Hippocampal formation (tissue), 2 donors: ENCODE results near the gene MUC2.
"Not testable (repeated sequence)": the region's sequence is repeated elsewhere in the genome, so short reads cannot be mapped to it uniquely, and the experiment has no call there.

Source experiments
- DNase-seq, 2 donors: peaks; one replicate each; lab custom pipeline; 2025; lab: John Stamatoyannopoulos, UW

The MUC2 gene

DNA sequence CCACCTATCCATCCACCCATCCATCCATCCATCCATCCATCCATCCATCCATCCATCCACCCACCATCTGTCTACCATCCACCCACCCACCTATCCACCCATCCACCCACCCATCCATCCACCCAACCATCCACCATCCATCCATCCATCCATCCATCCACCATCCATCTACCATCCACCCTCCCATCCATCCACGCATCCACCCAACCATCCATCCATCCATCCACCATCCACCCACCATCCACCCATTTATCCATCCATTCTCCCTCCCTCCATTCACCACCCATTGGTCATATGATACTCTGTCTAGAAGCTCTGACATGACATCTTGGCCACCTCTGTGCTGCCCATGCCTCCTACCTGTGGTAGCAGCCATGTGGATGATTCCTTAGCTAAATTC lies 31.7 kb downstream of the MUC2 start:
- DNase-seq, result no peak

- no peak for DNase-seq
Observed at GRCh38 chr11:1107316-1108245, 32.9 kb downstream of the MUC2 start.

GRCh38 chr11:1108246-1108900 lies 33.7 kb downstream of the MUC2 start:
- DNase-seq, result no peak

DNA sequence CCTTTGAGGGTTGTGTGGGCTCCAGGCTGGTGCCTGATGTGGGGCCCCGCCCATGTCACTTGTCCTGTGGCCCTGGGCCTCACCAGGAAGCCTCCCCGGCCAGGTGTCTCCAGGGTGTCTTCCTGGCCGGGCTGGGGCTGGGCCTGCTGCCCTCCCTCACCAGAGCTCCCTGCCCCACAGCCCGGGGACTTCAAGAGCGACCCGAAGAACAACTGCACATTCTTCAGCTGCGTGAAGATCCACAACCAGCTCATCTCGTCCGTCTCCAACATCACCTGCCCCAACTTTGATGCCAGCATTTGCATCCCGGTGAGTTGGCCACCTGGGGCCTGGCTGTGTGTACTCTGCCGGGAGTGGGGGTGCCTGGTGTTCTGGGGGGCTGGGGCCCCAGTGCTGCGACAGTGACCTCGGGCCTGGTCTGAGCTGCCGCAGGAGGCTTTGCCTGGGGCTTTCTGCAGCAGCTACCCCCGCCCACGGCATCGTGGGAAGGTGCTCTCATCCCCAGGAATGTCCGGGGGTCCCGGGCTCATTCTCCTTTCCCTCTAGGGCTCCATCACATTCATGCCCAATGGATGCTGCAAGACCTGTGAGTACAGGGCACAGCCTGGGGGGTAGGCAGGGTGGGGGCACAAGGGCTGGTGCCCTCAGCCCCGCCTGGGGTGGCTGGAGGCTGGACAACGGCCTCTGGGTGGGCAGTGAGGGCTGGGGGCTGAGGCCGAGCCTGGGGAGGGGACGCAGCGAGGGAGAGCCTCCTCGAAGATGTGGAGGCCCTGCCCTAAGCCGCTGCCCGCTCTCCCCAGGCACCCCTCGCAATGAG lies 34.6 kb downstream of the MUC2 start:
- no peak for DNase-seq

GRCh38 chr11:1109918-1110705 lies 35.4 kb downstream of the MUC2 start:
- DNase-seq, result no peak

- DNase-seq, result no peak
Observed at GRCh38 chr11:1111545-1112212, 37.0 kb downstream of the MUC2 start.

- no peak for DNase-seq
Observed at GRCh38 chr11:1112351-1113191, 37.9 kb downstream of the MUC2 start.

GRCh38 chr11:1113405-1114201 lies 38.9 kb downstream of the MUC2 start:
- no peak for DNase-seq

GRCh38 chr11:1115292-1115691 lies 40.6 kb downstream of the MUC2 start:
- not testable (repeated sequence) for DNase-seq

- no peak for DNase-seq
Observed at GRCh38 chr11:1116104-1116503, 41.4 kb downstream of the MUC2 start.

DNA sequence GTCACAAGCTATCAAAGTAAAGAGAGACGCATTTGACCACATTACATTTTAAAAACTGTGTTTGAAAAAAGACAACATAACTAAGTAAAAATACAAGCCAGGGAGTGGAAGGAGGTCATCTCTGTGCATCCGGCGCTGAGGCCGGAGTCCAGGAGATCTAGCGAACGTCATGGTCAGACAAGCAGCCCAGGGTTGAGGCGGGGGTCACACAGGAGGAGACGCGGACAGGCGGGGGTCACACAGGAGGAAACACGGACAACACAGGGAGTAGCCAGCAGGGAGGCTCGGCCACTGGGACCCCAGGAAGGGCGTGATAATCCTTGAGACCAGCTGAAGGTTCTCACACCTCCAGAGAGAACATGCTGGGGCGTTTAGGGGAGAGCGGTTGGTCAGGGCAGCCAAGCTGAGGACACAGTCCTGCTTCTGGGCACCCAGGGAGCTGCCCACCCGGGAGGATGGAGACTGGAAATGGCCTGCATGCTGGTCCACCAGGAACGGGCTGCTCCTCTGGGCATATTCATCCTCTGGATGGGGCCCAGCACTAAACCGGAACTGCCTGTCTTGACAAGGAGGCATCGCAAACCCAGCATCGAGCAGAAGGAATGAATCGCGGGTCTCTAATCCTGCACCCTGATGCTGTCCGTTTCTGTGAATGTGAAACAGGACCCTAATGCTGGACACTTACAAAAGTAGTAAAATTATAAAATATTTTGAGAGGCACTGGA lies 42.2 kb downstream of the MUC2 start:
- no peak for DNase-seq

DNA sequence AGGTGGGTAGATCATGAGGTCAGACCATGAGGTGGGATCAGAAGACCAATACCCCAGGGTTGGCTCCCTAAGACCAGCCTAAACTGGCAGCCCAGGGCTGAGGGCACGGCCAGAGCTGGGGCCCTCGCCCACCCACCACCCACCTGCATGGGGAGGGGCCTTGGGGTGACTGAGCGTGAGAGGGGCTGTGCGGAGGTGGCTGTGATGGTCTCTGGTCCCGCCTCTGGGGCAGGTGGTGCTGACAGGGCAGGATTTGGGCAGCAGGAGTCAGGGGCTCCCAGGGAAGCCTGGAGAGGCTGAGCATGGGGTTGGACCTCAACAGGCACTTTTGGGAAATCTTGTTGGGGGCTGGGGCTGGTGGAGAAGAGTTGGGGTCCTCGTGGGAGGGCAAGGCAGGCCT lies 43.3 kb downstream of the MUC2 start:
- no peak for DNase-seq

GRCh38 chr11:1118755-1119603 lies 44.3 kb downstream of the MUC2 start:
- no peak for DNase-seq

GRCh38 chr11:1119604-1120146 lies 45.0 kb downstream of the MUC2 start:
- no peak for DNase-seq

- DNase-seq, result no peak
Observed at GRCh38 chr11:1120532-1121330, 46.1 kb downstream of the MUC2 start.

DNA sequence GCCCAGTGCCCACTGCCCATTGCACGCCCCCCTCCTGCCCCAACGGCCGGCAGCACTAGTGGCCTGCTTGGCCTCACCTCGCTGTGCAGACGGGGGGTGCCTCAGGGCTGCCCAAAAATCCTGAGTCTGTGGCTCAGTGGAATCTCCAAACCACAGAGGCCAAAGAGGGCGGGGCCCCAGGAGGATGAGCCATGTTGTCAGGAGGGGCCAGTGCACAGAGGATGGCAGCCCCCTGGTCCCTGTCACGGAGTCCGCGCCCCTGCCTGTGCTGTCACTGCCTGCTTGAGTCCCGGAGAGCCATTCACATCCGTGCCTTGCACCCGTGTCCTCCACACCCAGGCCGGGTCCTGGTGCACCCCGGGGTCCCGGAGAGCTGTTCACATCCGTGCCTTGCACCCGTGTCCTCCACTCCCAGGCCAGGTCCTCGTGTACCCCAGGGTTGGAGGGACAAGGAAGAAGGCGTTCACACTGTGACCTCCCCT lies 46.7 kb downstream of the MUC2 start:
- DNase-seq, result no peak
